A549 treated with GW870086 at 1 μM for 4 hours (cell line): ENCODE results near the gene FSHB. TPM values are rescaled to one million over a fixed set of nuclear protein-coding genes. Genes with fewer than 3 reads are reported as not detected.

Source experiments
- total RNA-seq: library from RNA; stranded (reverse); fragments of 200-300 nt; extraction: Qiagen RNA extraction; gene quantifications from 5 replicates; pipeline ENCODE4 v1.2.3, GENCODE V29; 2022; ENCODE audit warnings: low read depth

FSHB gene
- not detected in 5 replicates for total RNA-seq

DNA sequence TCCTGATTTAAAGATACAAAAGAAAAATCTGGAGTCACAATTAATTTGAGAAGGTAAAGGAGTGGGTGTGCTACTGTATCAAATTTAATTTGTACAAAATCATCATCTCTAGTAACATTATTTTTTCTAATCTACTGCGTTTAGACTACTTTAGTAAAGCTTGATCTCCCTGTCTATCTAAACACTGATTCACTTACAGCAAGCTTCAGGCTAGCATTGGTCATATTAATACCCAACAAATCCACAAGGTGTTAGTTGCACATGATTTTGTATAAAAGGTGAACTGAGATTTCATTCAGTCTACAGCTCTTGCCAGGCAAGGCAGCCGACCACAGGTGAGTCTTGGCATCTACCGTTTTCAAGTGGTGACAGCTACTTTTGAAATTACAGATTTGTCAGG is at the start of gene FSHB:
Gene FSHB (plus strand): TSS at position 301 of the 400 bp plus-strand sequence. CDS start 889 bp downstream, outside the sequence.

Other genes starting within 250 kb of the FSHB start
- not detected in 5 replicates for gene KCNA4, start 214.0 kb upstream of the FSHB start, total RNA-seq
- 10.5 to 17.7 TPM (median 15.7 TPM) in 5 replicates for gene ARL14EP, start 92.1 kb downstream of the FSHB start, total RNA-seq